Measurements from ENCODE around the gene C2CD2. TPM values are rescaled to one million over a fixed set of nuclear protein-coding genes. Genes with fewer than 3 reads are reported as not detected.
A peak's percentile ranks its signal among the peaks of the same experiment; 100 is the strongest.

The C2CD2 gene
- total RNA-seq, 2 experiments from 2014 or later: 6.9 to 7.3 TPM

GRCh38 chr21:41933313-41934079, 20.3 kb downstream of the C2CD2 start:
- Mint-ChIP-seq H3K9me3 (no peaks in the 10 kb centered on the region), H3K27me3 (ENCODE audit: low read depth) (no peaks in the 10 kb centered on the region), H3K27ac (no peak overlapping the region), H3K36me3 (ENCODE audit: low read depth) (no peaks in the 10 kb centered on the region), H3K4me3 (no peak overlapping the region), H3K4me1 (ENCODE audit: low read depth) (peaks cover 12% of the 10 kb centered on the region)
- no peak for DNase-seq
- CTCF ChIA-PET: no interaction called here
- intact Hi-C loops (cut with micrococcal nuclease): no loop called here

GRCh38 chr21:41932576-41933312, 21.1 kb downstream of the C2CD2 start:
- CTCF ChIA-PET: no interaction called here
- Mint-ChIP-seq H3K4me1 (ENCODE audit: low read depth) (peaks cover 19% of the 10 kb centered on the region), H3K4me3 (no peak overlapping the region), H3K9me3 (no peaks in the 10 kb centered on the region), H3K27ac (no peak overlapping the region), H3K36me3 (ENCODE audit: low read depth) (no peaks in the 10 kb centered on the region), H3K27me3 (ENCODE audit: low read depth) (no peaks in the 10 kb centered on the region)
- DNase-seq: no peak
- intact Hi-C loops (cut with micrococcal nuclease): no loop called here

GRCh38 chr21:41932191-41932575, 21.6 kb downstream of the C2CD2 start:
- intact Hi-C loops (cut with micrococcal nuclease): no loop called here
- no peaks in the 10 kb centered on the region for H3K27me3 Mint-ChIP-seq (ENCODE audit: low read depth)
- H3K4me1 Mint-ChIP-seq (ENCODE audit: low read depth): peaks cover 25% of the 10 kb centered on the region
- no peak overlapping the region for H3K4me3 Mint-ChIP-seq
- CTCF ChIA-PET: no interaction called here
- no peaks in the 10 kb centered on the region for H3K36me3 Mint-ChIP-seq (ENCODE audit: low read depth)
- no peak overlapping the region for H3K27ac Mint-ChIP-seq
- no peak for DNase-seq
- H3K9me3 Mint-ChIP-seq: no peaks in the 10 kb centered on the region

GRCh38 chr21:41931041-41931451, 22.8 kb downstream of the C2CD2 start:
- Mint-ChIP-seq H3K27me3 (ENCODE audit: low read depth) (no peaks in the 10 kb centered on the region), H3K27ac (no peak overlapping the region), H3K4me1 (ENCODE audit: low read depth) (peaks cover 35% of the 10 kb centered on the region), H3K36me3 (ENCODE audit: low read depth) (no peaks in the 10 kb centered on the region), H3K9me3 (no peaks in the 10 kb centered on the region), H3K4me3 (no peak overlapping the region)
- no peak for DNase-seq
- CTCF ChIA-PET: no interaction called here
- intact Hi-C loops (cut with micrococcal nuclease): no loop called here

GRCh38 chr21:41929248-41929647, 24.6 kb downstream of the C2CD2 start:
- intact Hi-C loops (cut with micrococcal nuclease): loop anchor here (10.0 kb wide), 2 partner anchors 306 to 476 kb away; partner anchors contain the start of gene UBASH3A
- H3K4me3 Mint-ChIP-seq: no peak overlapping the region
- no peak overlapping the region for H3K27ac Mint-ChIP-seq
- H3K4me1 Mint-ChIP-seq (ENCODE audit: low read depth): peaks cover 51% of the 10 kb centered on the region
- H3K9me3 Mint-ChIP-seq: no peaks in the 10 kb centered on the region
- DNase-seq: no peak
- H3K36me3 Mint-ChIP-seq (ENCODE audit: low read depth): no peaks in the 10 kb centered on the region
- no peaks in the 10 kb centered on the region for H3K27me3 Mint-ChIP-seq (ENCODE audit: low read depth)
- CTCF ChIA-PET: interaction anchor here (1.5 kb wide), 1 partner anchor 51 kb away, joined by 3 read pairs; no protein-coding TSS in a partner anchor

GRCh38 chr21:41928621-41929220, 25.1 kb downstream of the C2CD2 start:
- Mint-ChIP-seq H3K27ac (peak overlapping the region; percentile 50), H3K36me3 (ENCODE audit: low read depth) (no peaks in the 10 kb centered on the region), H3K9me3 (no peaks in the 10 kb centered on the region), H3K4me1 (ENCODE audit: low read depth) (peaks cover 57% of the 10 kb centered on the region), H3K27me3 (ENCODE audit: low read depth) (no peaks in the 10 kb centered on the region), H3K4me3 (no peak overlapping the region)
- CTCF ChIA-PET: interaction anchor here (1.5 kb wide), 1 partner anchor 51 kb away, joined by 3 read pairs; no protein-coding TSS in a partner anchor
- peak; percentile 15 for DNase-seq
- intact Hi-C loops (cut with micrococcal nuclease): loop anchor here (10.0 kb wide), 2 partner anchors 306 to 476 kb away; partner anchors contain the start of gene UBASH3A

GRCh38 chr21:41927727-41928409, 25.9 kb downstream of the C2CD2 start:
- Mint-ChIP-seq H3K27ac (peak overlapping the region; percentile 5), H3K4me3 (no peak overlapping the region), H3K4me1 (ENCODE audit: low read depth) (peaks cover 59% of the 10 kb centered on the region), H3K27me3 (ENCODE audit: low read depth) (no peaks in the 10 kb centered on the region), H3K36me3 (ENCODE audit: low read depth) (no peaks in the 10 kb centered on the region), H3K9me3 (no peaks in the 10 kb centered on the region)
- CTCF ChIA-PET: interaction anchor here (1.3 kb wide), 1 partner anchor 180 kb away, joined by 4 read pairs; no protein-coding TSS in a partner anchor
- peak; percentile 59 for DNase-seq
- intact Hi-C loops (cut with micrococcal nuclease): loop anchor here (1.0 to 10.0 kb wide), 4 partner anchors 25 to 477 kb away; partner anchors contain the start of genes PRDM15 and UBASH3A

- CTCF ChIA-PET: interaction anchor here (1.2 to 1.3 kb wide), 3 partner anchors 74 to 332 kb away, joined by 3 to 4 read pairs (median 3); no protein-coding TSS in a partner anchor
- peak overlapping the region; percentile 85 for H3K4me3 Mint-ChIP-seq
- no peak for DNase-seq
- no peaks in the 10 kb centered on the region for H3K36me3 Mint-ChIP-seq (ENCODE audit: low read depth)
- H3K9me3 Mint-ChIP-seq: no peaks in the 10 kb centered on the region
- H3K27me3 Mint-ChIP-seq (ENCODE audit: low read depth): no peaks in the 10 kb centered on the region
- intact Hi-C loops (cut with micrococcal nuclease): loop anchor here (1.0 to 10.0 kb wide), 8 partner anchors 25 to 478 kb away; partner anchors contain the start of genes PRDM15, UBASH3A and ZBTB21
- peaks cover 68% of the 10 kb centered on the region for H3K4me1 Mint-ChIP-seq (ENCODE audit: low read depth)
- H3K27ac Mint-ChIP-seq: peak overlapping the region; percentile 97
These were observed 27.0 kb downstream of the C2CD2 start for GRCh38 chr21:41926807-41927171.

- H3K9me3 Mint-ChIP-seq: no peaks in the 10 kb centered on the region
- intact Hi-C loops (cut with micrococcal nuclease): loop anchor here (1.0 to 10.0 kb wide), 7 partner anchors 25 to 479 kb away; partner anchors contain the start of genes PRDM15, UBASH3A and ZBTB21
- peak overlapping the region; percentile 97 for H3K27ac Mint-ChIP-seq
- CTCF ChIA-PET: interaction anchor here (1.2 to 1.3 kb wide), 3 partner anchors 75 to 333 kb away, joined by 3 to 4 read pairs (median 3); no protein-coding TSS in a partner anchor
- peak; percentile 53 for DNase-seq
- H3K4me1 Mint-ChIP-seq (ENCODE audit: low read depth): peaks cover 71% of the 10 kb centered on the region
- H3K36me3 Mint-ChIP-seq (ENCODE audit: low read depth): no peaks in the 10 kb centered on the region
- H3K4me3 Mint-ChIP-seq: peak overlapping the region; percentile 85
- no peaks in the 10 kb centered on the region for H3K27me3 Mint-ChIP-seq (ENCODE audit: low read depth)
These were observed 27.6 kb downstream of the C2CD2 start for GRCh38 chr21:41926117-41926806.

- CTCF ChIA-PET: interaction anchor here (1.2 to 1.3 kb wide), 2 partner anchors 26 to 75 kb away, joined by 3 to 6 read pairs; no protein-coding TSS in a partner anchor
- intact Hi-C loops (cut with micrococcal nuclease): loop anchor here (1.0 to 10.0 kb wide), 7 partner anchors 24 to 479 kb away; partner anchors contain the start of genes PRDM15, UBASH3A and ZBTB21
- no peaks in the 10 kb centered on the region for H3K9me3 Mint-ChIP-seq
These were observed 28.1 kb downstream of the C2CD2 start for GRCh38 chr21:41925767-41926116.

GRCh38 chr21:41924368-41924754, 29.5 kb downstream of the C2CD2 start:
- CTCF ChIA-PET: interaction anchor here (0.8 kb wide), 1 partner anchor 59 kb away, joined by 4 read pairs; no protein-coding TSS in a partner anchor
- no peak for DNase-seq
- Mint-ChIP-seq H3K4me1 (ENCODE audit: low read depth) (peaks cover 76% of the 10 kb centered on the region), H3K36me3 (ENCODE audit: low read depth) (no peaks in the 10 kb centered on the region), H3K4me3 (no peak overlapping the region), H3K27me3 (ENCODE audit: low read depth) (no peaks in the 10 kb centered on the region), H3K27ac (no peak overlapping the region), H3K9me3 (no peaks in the 10 kb centered on the region)
- intact Hi-C loops (cut with micrococcal nuclease): loop anchor here (5.0 to 10.0 kb wide), 3 partner anchors 310 to 603 kb away; partner anchors contain the start of gene UBASH3A

More at GRCh38 chr21:41925767-41926116, 28.1 kb downstream of the C2CD2 start:
- H3K27me3 Mint-ChIP-seq (ENCODE audit: low read depth): no peaks in the 10 kb centered on the region
- DNase-seq: no peak
- H3K4me3 Mint-ChIP-seq: peak overlapping the region; percentile 85
- H3K27ac Mint-ChIP-seq: peak overlapping the region; percentile 97
- H3K36me3 Mint-ChIP-seq (ENCODE audit: low read depth): no peaks in the 10 kb centered on the region
- H3K4me1 Mint-ChIP-seq (ENCODE audit: low read depth): peaks cover 75% of the 10 kb centered on the region
